HEK293 (cell line): ENCODE data around the gene STX18.

Source experiments
- CTCF ChIA-PET: fragments of 350-600 bp; formaldehyde crosslinking; extraction: SDS; loops from one replicate; lab custom pipeline; 2021; ENCODE audit warnings: antibody characterized with exemption; lab: Yijun Ruan, JAX
- POLR2A ChIA-PET: fragments of 300-600 bp; formaldehyde crosslinking; extraction: SDS; loops from one replicate; lab custom pipeline; 2020; ENCODE audit warnings: antibody characterized with exemption, inconsistent platforms; lab: Yijun Ruan, JAX
- H3K27ac ChIP-seq: fragments of 200-500 bp; sonication (Bioruptor generic); 2 replicates; pipeline ENCODE4 v1.5.1; 2014; ENCODE audit warnings: low read depth, low read length, control low read depth, inconsistent platforms; ENCODE audit errors: extremely low read depth
- H3K36me3 ChIP-seq, 2 experiments: fragments of 200-500 bp in 1 of 2; sonication (Bioruptor generic) in 1 of 2; 1 replicate in 1 of 2; 2 replicates in 1 of 2; pipeline ENCODE4 v1.5.1; 2014 to 2017; ENCODE audit warnings: inconsistent platforms in 2 of 2, low read length in 2 of 2; ENCODE audit not compliant: control insufficient read depth in 2 of 2, insufficient read depth in 1 of 2
- H3K4me1 ChIP-seq: fragments of 200-500 bp; sonication (Bioruptor generic); 2 replicates; pipeline ENCODE4 v1.5.1; 2014; ENCODE audit warnings: mild to moderate bottlenecking, low read length, inconsistent platforms; ENCODE audit not compliant: control insufficient read depth, insufficient read depth
- H3K4me3 ChIP-seq: 2 replicates; pipeline ENCODE4 v1.5.1; 2011; ENCODE audit warnings: low read depth, mild to moderate bottlenecking, control low read depth, low read length, moderate library complexity
- H3K9me3 ChIP-seq: fragments of 200-500 bp; sonication (Bioruptor generic); 2 replicates; pipeline ENCODE4 v1.5.1; 2014; ENCODE audit warnings: low read depth, low read length, inconsistent platforms; ENCODE audit not compliant: control insufficient read depth, insufficient read depth
- RBAK ChIP-seq: fragments of 450-650 bp; formaldehyde crosslinking; IDR thresholded peaks from 2 replicates; pipeline ENCODE4 v1.5.1; 2016; ENCODE audit warnings: missing biosample characterization, missing genetic modification characterization
- SCRT2 ChIP-seq: fragments of 450-650 bp; formaldehyde crosslinking; IDR thresholded peaks from 2 replicates; pipeline ENCODE4 v1.5.1; 2016; ENCODE audit warnings: missing biosample characterization, missing genetic modification characterization
- SETDB1 ChIP-seq: IDR thresholded peaks from one replicate; pipeline ENCODE4 v1.6.1; 2017; ENCODE audit warnings: mild to moderate bottlenecking, low read length, moderate library complexity, mixed read lengths; ENCODE audit not compliant: insufficient read length
- ZBTB7A ChIP-seq: fragments of 450-650 bp; formaldehyde crosslinking; IDR thresholded peaks from 2 replicates; pipeline ENCODE4 v1.5.1; 2016; ENCODE audit warnings: low read depth, missing biosample characterization, missing genetic modification characterization
- ZFP37 ChIP-seq: fragments of 450-650 bp; formaldehyde crosslinking; IDR thresholded peaks from 2 replicates; pipeline ENCODE4 v1.5.1; 2016; ENCODE audit warnings: missing biosample characterization, missing genetic modification characterization
- ZNF174 ChIP-seq: fragments of 450-650 bp; formaldehyde crosslinking; IDR thresholded peaks from 2 replicates; pipeline ENCODE4 v1.5.0; 2017; ENCODE audit warnings: missing biosample characterization, mild to moderate bottlenecking, missing genetic modification characterization
- ZNF175 ChIP-seq: fragments of 450-650 bp; formaldehyde crosslinking; IDR thresholded peaks from 2 replicates; pipeline ENCODE4 v1.5.1; 2016; ENCODE audit warnings: missing biosample characterization, missing genetic modification characterization
- ZNF23 ChIP-seq: fragments of 450-650 bp; formaldehyde crosslinking; IDR thresholded peaks from 2 replicates; pipeline ENCODE4 v1.5.1; 2016; ENCODE audit warnings: missing biosample characterization, missing genetic modification characterization, borderline replicate concordance
- ZNF473 ChIP-seq: fragments of 450-650 bp; formaldehyde crosslinking; IDR thresholded peaks from 2 replicates; pipeline ENCODE4 v1.5.1; 2017; ENCODE audit warnings: missing biosample characterization, missing genetic modification characterization
- ZNF585B ChIP-seq: fragments of 450-650 bp; formaldehyde crosslinking; IDR thresholded peaks from 2 replicates; pipeline ENCODE4 v1.5.1; 2016; ENCODE audit warnings: missing biosample characterization, missing genetic modification characterization
- ZNF610 ChIP-seq: fragments of 450-650 bp; formaldehyde crosslinking; IDR thresholded peaks from 2 replicates; pipeline ENCODE4 v1.5.1; 2016; ENCODE audit warnings: missing biosample characterization, missing genetic modification characterization, borderline replicate concordance
- ZNF664 ChIP-seq: fragments of 450-650 bp; formaldehyde crosslinking; IDR thresholded peaks from 2 replicates; pipeline ENCODE4 v1.5.1; 2016; ENCODE audit warnings: missing biosample characterization, missing genetic modification characterization
- ZNF670 ChIP-seq: fragments of 450-650 bp; formaldehyde crosslinking; IDR thresholded peaks from 2 replicates; pipeline ENCODE4 v1.5.1; 2016; ENCODE audit warnings: missing biosample characterization, missing genetic modification characterization, low read depth
- ZNF76 ChIP-seq: fragments of 450-650 bp; formaldehyde crosslinking; IDR thresholded peaks from 2 replicates; pipeline ENCODE4; 2016; ENCODE audit warnings: low read depth, missing biosample characterization, missing genetic modification characterization, borderline replicate concordance
- TF ChIP-seq, protein P1 (sequence below): IDR thresholded peaks from 2 replicates; pipeline ENCODE4 v1.6.1; 2011; ENCODE audit warnings: mild to moderate bottlenecking, low read depth, low read length, borderline replicate concordance
- TF ChIP-seq, protein P2 (sequence below): fragments of 450-650 bp; formaldehyde crosslinking; IDR thresholded peaks from 2 replicates; pipeline ENCODE4 v1.5.1; 2017; ENCODE audit warnings: missing biosample characterization, missing genetic modification characterization
- TF ChIP-seq, protein P3 (sequence below): fragments of 450-650 bp; formaldehyde crosslinking; IDR thresholded peaks from 2 replicates; pipeline ENCODE4 v1.5.1; 2016; ENCODE audit warnings: missing biosample characterization, missing genetic modification characterization
- TF ChIP-seq, protein P4 (sequence below): fragments of 450-650 bp; formaldehyde crosslinking; optimal IDR thresholded peaks from 2 replicates; pipeline ENCODE3; 2016; ENCODE audit warnings: missing biosample characterization, mild to moderate bottlenecking, missing genetic modification characterization
- TF ChIP-seq, protein P5 (sequence below): fragments of 450-650 bp; formaldehyde crosslinking; IDR thresholded peaks from 2 replicates; pipeline ENCODE4 v1.5.1; 2016; ENCODE audit warnings: missing biosample characterization, missing genetic modification characterization
- TF ChIP-seq, protein P6 (sequence below): fragments of 450-650 bp; formaldehyde crosslinking; IDR thresholded peaks from 2 replicates; pipeline ENCODE4 v1.5.1; 2017; ENCODE audit warnings: missing biosample characterization, missing genetic modification characterization

Gene STX18

DNA sequence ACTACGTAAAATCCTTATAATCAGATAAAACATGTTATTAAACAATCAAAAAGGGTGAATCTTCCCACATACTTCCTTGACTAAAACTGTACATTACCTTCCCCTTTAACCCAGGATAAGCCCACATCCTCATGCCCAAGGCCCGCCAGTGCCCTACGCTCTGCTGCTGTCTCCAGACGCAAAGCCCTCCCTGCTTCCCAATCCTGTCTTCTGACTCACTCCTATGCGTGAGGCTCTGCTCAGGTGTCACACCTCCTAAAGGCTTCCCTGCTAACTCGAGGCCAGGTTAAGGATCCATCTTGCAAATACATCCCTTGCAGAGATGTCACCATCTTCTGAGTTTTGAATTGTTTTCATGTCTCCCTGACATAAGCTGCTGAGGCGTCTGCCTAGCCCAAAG, 61.6 kb downstream of the STX18 start:
- no peaks in the 10 kb centered on the region for H3K4me1 ChIP-seq
- POLR2A ChIA-PET = no interaction called here
- CTCF ChIA-PET = interaction anchor here (1.0 to 2.5 kb wide), 2 partner anchors 8 to 409 kb away, joined by 3 to 16 read pairs; no protein-coding TSS in a partner anchor
- H3K27ac ChIP-seq = no peak overlapping the region
- no peak overlapping the region for H3K4me3 ChIP-seq
- H3K36me3 ChIP-seq = no peaks in the 10 kb centered on the region
- H3K9me3 ChIP-seq = no peaks in the 10 kb centered on the region
- TF ChIP-seq ZNF175 (no peak), ZNF76 (no peak), SETDB1 (no peak)
- TF ChIP-seq, protein P1, sequence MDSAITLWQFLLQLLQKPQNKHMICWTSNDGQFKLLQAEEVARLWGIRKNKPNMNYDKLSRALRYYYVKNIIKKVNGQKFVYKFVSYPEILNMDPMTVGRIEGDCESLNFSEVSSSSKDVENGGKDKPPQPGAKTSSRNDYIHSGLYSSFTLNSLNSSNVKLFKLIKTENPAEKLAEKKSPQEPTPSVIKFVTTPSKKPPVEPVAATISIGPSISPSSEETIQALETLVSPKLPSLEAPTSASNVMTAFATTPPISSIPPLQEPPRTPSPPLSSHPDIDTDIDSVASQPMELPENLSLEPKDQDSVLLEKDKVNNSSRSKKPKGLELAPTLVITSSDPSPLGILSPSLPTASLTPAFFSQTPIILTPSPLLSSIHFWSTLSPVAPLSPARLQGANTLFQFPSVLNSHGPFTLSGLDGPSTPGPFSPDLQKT = no peak
- TF ChIP-seq, protein P2, sequence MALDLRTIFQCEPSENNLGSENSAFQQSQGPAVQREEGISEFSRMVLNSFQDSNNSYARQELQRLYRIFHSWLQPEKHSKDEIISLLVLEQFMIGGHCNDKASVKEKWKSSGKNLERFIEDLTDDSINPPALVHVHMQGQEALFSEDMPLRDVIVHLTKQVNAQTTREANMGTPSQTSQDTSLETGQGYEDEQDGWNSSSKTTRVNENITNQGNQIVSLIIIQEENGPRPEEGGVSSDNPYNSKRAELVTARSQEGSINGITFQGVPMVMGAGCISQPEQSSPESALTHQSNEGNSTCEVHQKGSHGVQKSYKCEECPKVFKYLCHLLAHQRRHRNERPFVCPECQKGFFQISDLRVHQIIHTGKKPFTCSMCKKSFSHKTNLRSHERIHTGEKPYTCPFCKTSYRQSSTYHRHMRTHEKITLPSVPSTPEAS (tag by site-specific recombination) = no peak

DNA sequence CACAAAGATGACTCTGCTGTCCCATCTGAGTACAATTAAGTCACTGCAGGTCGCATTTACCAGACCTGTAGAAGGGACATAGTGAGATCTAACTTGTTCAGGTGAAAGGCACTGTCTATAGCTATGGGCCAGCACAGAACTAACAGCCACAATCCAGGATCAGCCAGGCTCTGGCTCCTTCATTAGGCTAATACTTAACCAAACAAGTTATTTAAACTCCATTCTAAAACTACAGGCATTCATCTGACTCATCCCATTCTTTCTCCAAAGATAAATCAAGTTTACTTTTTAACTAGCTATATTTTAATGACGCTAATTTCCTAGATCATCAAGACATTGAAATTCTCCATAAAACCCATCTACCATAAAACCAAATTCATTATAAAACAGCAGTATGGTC, 62.5 kb downstream of the STX18 start:
- ChIA-PET POLR2A (no interaction called here), CTCF (interaction anchor here (1.2 to 2.5 kb wide), 3 partner anchors 9 to 40 kb away, joined by 5 to 16 read pairs (median 6); no protein-coding TSS in a partner anchor)
- Histone ChIP-seq H3K9me3 (no peaks in the 10 kb centered on the region), H3K36me3 (no peaks in the 10 kb centered on the region), H3K4me1 (no peaks in the 10 kb centered on the region), H3K4me3 (no peak overlapping the region), H3K27ac (no peak overlapping the region)
- TF ChIP-seq ZNF664 (tag by site-specific recombination) = no peak
- no peak for TF ChIP-seq ZNF23 (tag by site-specific recombination)

DNA sequence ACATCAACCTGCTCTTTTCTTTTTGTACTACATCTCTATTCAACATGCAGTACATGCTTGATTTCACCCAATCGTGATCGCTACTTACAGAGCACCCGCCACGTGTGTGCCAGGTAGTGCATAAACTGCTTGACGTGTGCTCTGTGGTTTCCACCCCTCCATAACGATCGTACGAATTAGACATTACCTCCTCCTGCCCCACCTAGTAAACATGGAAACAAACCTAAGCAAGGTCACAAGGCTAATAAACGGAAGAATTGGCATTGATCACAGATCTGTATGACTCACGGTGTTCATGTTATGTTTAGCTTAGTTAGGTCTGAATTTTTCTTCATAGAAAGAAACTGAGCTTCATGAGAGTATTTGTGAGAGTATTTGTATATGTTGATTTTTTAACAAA, 64.1 kb downstream of the STX18 start:
- TF ChIP-seq, protein P3, sequence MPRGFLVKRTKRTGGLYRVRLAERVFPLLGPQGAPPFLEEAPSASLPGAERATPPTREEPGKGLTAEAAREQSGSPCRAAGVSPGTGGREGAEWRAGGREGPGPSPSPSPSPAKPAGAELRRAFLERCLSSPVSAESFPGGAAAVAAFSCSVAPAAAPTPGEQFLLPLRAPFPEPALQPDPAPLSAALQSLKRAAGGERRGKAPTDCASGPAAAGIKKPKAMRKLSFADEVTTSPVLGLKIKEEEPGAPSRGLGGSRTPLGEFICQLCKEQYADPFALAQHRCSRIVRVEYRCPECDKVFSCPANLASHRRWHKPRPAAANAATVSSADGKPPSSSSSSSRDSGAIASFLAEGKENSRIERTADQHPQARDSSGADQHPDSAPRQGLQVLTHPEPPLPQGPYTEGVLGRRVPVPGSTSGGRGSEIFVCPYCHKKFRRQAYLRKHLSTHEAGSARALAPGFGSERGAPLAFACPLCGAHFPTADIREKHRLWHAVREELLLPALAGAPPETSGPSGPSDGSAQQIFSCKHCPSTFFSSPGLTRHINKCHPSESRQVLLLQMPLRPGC (tag by site-specific recombination) = no peak
- TF ChIP-seq ZNF174 (no peak), SCRT2 (tag by site-specific recombination) (no peak), ZNF670 (tag by site-specific recombination) (no peak), ZBTB7A (no peak), ZNF23 (tag by site-specific recombination) (no peak)
- TF ChIP-seq, protein P4, sequence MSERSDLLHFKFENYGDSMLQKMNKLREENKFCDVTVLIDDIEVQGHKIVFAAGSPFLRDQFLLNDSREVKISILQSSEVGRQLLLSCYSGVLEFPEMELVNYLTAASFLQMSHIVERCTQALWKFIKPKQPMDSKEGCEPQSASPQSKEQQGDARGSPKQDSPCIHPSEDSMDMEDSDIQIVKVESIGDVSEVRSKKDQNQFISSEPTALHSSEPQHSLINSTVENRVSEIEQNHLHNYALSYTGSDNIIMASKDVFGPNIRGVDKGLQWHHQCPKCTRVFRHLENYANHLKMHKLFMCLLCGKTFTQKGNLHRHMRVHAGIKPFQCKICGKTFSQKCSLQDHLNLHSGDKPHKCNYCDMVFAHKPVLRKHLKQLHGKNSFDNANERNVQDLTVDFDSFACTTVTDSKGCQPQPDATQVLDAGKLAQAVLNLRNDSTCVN (tag by site-specific recombination) = no peak
- TF ChIP-seq, all 188 proteins: peak for 0
- Histone ChIP-seq H3K27ac (no peak overlapping the region), H3K4me3 (no peak overlapping the region), H3K4me1 (no peaks in the 10 kb centered on the region), H3K36me3 (no peaks in the 10 kb centered on the region), H3K9me3 (no peaks in the 10 kb centered on the region)
- POLR2A ChIA-PET = no interaction called here
- CTCF ChIA-PET = interaction anchor here (2.5 kb wide), 1 partner anchor 10 kb away, joined by 16 read pairs; no protein-coding TSS in a partner anchor

DNA sequence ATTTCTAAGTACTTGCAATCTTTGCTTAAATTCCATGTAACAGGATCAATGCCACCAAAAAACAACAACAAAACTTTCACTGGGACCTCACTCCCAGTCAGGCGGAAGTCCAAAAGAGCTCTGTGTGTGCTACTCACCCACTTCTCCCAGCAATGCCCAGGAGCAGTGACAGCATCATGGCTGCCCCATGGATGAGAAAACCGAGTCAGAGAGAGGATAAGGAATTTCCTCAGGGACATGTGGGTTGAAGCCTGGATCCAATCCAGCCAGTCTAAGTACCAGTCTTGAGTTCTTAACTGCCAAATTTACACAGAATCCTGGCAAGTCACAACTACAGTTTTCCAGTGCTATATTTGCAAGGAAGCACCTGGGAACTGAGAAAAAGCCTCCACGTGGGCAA, 64.5 kb downstream of the STX18 start:
- POLR2A ChIA-PET = no interaction called here
- Histone ChIP-seq H3K4me3 (no peak overlapping the region), H3K9me3 (no peaks in the 10 kb centered on the region), H3K36me3 (no peaks in the 10 kb centered on the region), H3K27ac (no peak overlapping the region), H3K4me1 (no peaks in the 10 kb centered on the region)
- TF ChIP-seq ZNF585B = no peak
- TF ChIP-seq ZNF610 (tag by site-specific recombination) = no peak
- TF ChIP-seq RBAK (tag by site-specific recombination) = no peak
- no peak for TF ChIP-seq ZFP37
- TF ChIP-seq, protein P5, sequence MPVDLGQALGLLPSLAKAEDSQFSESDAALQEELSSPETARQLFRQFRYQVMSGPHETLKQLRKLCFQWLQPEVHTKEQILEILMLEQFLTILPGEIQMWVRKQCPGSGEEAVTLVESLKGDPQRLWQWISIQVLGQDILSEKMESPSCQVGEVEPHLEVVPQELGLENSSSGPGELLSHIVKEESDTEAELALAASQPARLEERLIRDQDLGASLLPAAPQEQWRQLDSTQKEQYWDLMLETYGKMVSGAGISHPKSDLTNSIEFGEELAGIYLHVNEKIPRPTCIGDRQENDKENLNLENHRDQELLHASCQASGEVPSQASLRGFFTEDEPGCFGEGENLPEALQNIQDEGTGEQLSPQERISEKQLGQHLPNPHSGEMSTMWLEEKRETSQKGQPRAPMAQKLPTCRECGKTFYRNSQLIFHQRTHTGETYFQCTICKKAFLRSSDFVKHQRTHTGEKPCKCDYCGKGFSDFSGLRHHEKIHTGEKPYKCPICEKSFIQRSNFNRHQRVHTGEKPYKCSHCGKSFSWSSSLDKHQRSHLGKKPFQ = no peak
- TF ChIP-seq, protein P6, sequence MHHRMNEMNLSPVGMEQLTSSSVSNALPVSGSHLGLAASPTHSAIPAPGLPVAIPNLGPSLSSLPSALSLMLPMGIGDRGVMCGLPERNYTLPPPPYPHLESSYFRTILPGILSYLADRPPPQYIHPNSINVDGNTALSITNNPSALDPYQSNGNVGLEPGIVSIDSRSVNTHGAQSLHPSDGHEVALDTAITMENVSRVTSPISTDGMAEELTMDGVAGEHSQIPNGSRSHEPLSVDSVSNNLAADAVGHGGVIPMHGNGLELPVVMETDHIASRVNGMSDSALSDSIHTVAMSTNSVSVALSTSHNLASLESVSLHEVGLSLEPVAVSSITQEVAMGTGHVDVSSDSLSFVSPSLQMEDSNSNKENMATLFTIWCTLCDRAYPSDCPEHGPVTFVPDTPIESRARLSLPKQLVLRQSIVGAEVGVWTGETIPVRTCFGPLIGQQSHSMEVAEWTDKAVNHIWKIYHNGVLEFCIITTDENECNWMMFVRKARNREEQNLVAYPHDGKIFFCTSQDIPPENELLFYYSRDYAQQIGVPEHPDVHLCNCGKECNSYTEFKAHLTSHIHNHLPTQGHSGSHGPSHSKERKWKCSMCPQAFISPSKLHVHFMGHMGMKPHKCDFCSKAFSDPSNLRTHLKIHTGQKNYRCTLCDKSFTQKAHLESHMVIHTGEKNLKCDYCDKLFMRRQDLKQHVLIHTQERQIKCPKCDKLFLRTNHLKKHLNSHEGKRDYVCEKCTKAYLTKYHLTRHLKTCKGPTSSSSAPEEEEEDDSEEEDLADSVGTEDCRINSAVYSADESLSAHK (tag by site-specific recombination) = no peak
- TF ChIP-seq ZNF473 (tag by site-specific recombination) = no peak
- CTCF ChIA-PET = no interaction called here
